Neural cell (in vitro differentiated cells): ENCODE data around the gene C10orf53. TPM values are rescaled to one million over a fixed set of nuclear protein-coding genes. Genes with fewer than 3 reads are reported as not detected.

Source experiments
- H2AFZ ChIP-seq: fragments of 200-600, 300-800 bp; sonication (generic), shearing (Covaris generic); 2 replicates; pipeline ENCODE4 v1.6.0; 2014; ENCODE audit warnings: low read depth, mild to moderate bottlenecking, antibody characterized with exemption, low read length, moderate library complexity
- H3F3A ChIP-seq: fragments of 200-600 bp; shearing (Covaris generic); 2 replicates; pipeline ENCODE4 v1.6.1; 2016; ENCODE audit warnings: mild to moderate bottlenecking, moderate library complexity, mixed read lengths, antibody characterized with exemption, low read length; ENCODE audit not compliant: insufficient read depth, poor library complexity, severe bottlenecking
- H3K27ac ChIP-seq: fragments of 200-600, 300-800 bp; sonication (generic), shearing (Covaris generic); 2 replicates; pipeline ENCODE4 v1.5.1; 2014; ENCODE audit warnings: mild to moderate bottlenecking, low read length, moderate library complexity
- H3K27me3 ChIP-seq: fragments of 300-800, 200-600 bp; sonication (generic), shearing (Covaris generic); 2 replicates; pipeline ENCODE4 v1.6.0; 2014; ENCODE audit warnings: mild to moderate bottlenecking, low read depth, low read length, moderate library complexity; ENCODE audit not compliant: insufficient read depth
- H3K36me3 ChIP-seq: fragments of 300-800, 200-600 bp; sonication (generic), shearing (Covaris generic); 2 replicates; pipeline ENCODE4 v1.5.1; 2014; ENCODE audit warnings: mild to moderate bottlenecking, antibody characterized with exemption, low read length, moderate library complexity; ENCODE audit not compliant: insufficient read depth
- H3K4me2 ChIP-seq: fragments of 300-800, 200-600 bp; sonication (generic), shearing (Covaris generic); 2 replicates; pipeline ENCODE4 v1.6.0; 2014; ENCODE audit warnings: mild to moderate bottlenecking, low read length
- H3K4me3 ChIP-seq: fragments of 300-800, 200-600 bp; sonication (generic), shearing (Covaris generic); 2 replicates; pipeline ENCODE4 v1.5.1; 2014; ENCODE audit warnings: mild to moderate bottlenecking, low read length, moderate library complexity
- H3K79me2 ChIP-seq: fragments of 200-600 bp; shearing (Covaris generic); replicated peaks from 2 replicates; pipeline ENCODE4 v1.6.0; 2014; ENCODE audit warnings: mild to moderate bottlenecking, low read length, moderate library complexity; ENCODE audit not compliant: insufficient read depth
- H3K9ac ChIP-seq: fragments of 300-800, 200-600 bp; sonication (generic), shearing (Covaris generic); 2 replicates; pipeline ENCODE4 v1.6.1; 2016; ENCODE audit warnings: mild to moderate bottlenecking, low read length, mixed read lengths
- H3K9me2 ChIP-seq: fragments of 200-600 bp; shearing (Covaris generic); 2 replicates; pipeline ENCODE4 v1.6.1; 2016; ENCODE audit warnings: mild to moderate bottlenecking, low read length, mixed read lengths; ENCODE audit not compliant: insufficient read depth
- H3K9me3 ChIP-seq: fragments of 200-600, 300-800 bp; sonication (generic), shearing (Covaris generic); 2 replicates; pipeline ENCODE4 v1.6.1; 2016; ENCODE audit warnings: mild to moderate bottlenecking, mixed run types, low read length, moderate library complexity, mixed read lengths
- H4K20me1 ChIP-seq: fragments of 200-600 bp; shearing (Covaris generic); 2 replicates; pipeline ENCODE4 v1.6.1; 2016; ENCODE audit warnings: mild to moderate bottlenecking, mixed run types; ENCODE audit not compliant: insufficient read depth
- EP300 ChIP-seq: fragments of 450-650 bp; conservative IDR thresholded peaks from 2 replicates; pipeline ENCODE4 v1.6.1; 2014; ENCODE audit warnings: antibody characterized with exemption, mild to moderate bottlenecking, moderate library complexity; ENCODE audit not compliant: poor library complexity, severe bottlenecking
- EZH2 ChIP-seq: fragments of 200-600, 300-800 bp; shearing (Covaris generic), sonication (generic); IDR thresholded peaks from 2 replicates; pipeline ENCODE4 v1.6.1; 2014; ENCODE audit warnings: antibody characterized with exemption, low read length, borderline replicate concordance, mild to moderate bottlenecking; ENCODE audit not compliant: insufficient read depth, poor library complexity, severe bottlenecking
- MXI1 ChIP-seq: fragments of 450-650 bp; conservative IDR thresholded peaks from 2 replicates; pipeline ENCODE4 v1.6.1; 2014; ENCODE audit warnings: antibody characterized with exemption, mild to moderate bottlenecking; ENCODE audit not compliant: poor library complexity, severe bottlenecking
- POLR2AphosphoS5 ChIP-seq: IDR thresholded peaks from 2 replicates; pipeline ENCODE4 v1.6.1; 2012
- RAD21 ChIP-seq: fragments of 450-650 bp; conservative IDR thresholded peaks from 2 replicates; pipeline ENCODE4 v1.6.1; 2014; ENCODE audit warnings: antibody characterized with exemption, mild to moderate bottlenecking, moderate library complexity
- SMC3 ChIP-seq: fragments of 450-650 bp; conservative IDR thresholded peaks from 2 replicates; pipeline ENCODE4 v1.6.1; 2014; ENCODE audit warnings: antibody characterized with exemption, mild to moderate bottlenecking, moderate library complexity; ENCODE audit not compliant: poor library complexity
- TAF1 ChIP-seq: IDR thresholded peaks from 2 replicates; pipeline ENCODE4 v1.6.1; 2012; ENCODE audit warnings: low read depth
- polyA plus RNA-seq: library from polyadenylated mRNA; depleted of rRNA; stranded (reverse); fragments of >200 nt; gene quantifications from 2 replicates; pipeline ENCODE4 v1.2.3, GENCODE V29; 2014
- TF ChIP-seq, protein P1 (sequence below): fragments of 450-650 bp; IDR thresholded peaks from 2 replicates; pipeline ENCODE4 v1.5.1; 2014; ENCODE audit warnings: antibody characterized with exemption, mild to moderate bottlenecking, moderate library complexity; ENCODE audit not compliant: poor library complexity, severe bottlenecking
- TF ChIP-seq, protein P2 (sequence below): IDR thresholded peaks from 2 replicates; pipeline ENCODE4 v1.6.1; 2012; ENCODE audit warnings: borderline replicate concordance

The C10orf53 gene
- polyA plus RNA-seq, 1 donor from 2014 or later, result not detected

GRCh38 chr10:49737474-49738201 lies 58.2 kb downstream of the C10orf53 start:
- H3F3A ChIP-seq, result no peaks in the 10 kb centered on the region
- no peaks in the 10 kb centered on the region for H3K27me3 ChIP-seq
- H2AFZ ChIP-seq, result no peak overlapping the region
- no peaks in the 10 kb centered on the region for H3K9me3 ChIP-seq
- no peaks in the 10 kb centered on the region for H4K20me1 ChIP-seq
- no peak for TF ChIP-seq TAF1
- TF ChIP-seq SMC3, result no peak
- no peak for TF ChIP-seq EZH2
- TF ChIP-seq, protein P1, sequence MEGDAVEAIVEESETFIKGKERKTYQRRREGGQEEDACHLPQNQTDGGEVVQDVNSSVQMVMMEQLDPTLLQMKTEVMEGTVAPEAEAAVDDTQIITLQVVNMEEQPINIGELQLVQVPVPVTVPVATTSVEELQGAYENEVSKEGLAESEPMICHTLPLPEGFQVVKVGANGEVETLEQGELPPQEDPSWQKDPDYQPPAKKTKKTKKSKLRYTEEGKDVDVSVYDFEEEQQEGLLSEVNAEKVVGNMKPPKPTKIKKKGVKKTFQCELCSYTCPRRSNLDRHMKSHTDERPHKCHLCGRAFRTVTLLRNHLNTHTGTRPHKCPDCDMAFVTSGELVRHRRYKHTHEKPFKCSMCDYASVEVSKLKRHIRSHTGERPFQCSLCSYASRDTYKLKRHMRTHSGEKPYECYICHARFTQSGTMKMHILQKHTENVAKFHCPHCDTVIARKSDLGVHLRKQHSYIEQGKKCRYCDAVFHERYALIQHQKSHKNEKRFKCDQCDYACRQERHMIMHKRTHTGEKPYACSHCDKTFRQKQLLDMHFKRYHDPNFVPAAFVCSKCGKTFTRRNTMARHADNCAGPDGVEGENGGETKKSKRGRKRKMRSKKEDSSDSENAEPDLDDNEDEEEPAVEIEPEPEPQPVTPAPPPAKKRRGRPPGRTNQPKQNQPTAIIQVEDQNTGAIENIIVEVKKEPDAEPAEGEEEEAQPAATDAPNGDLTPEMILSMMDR, result no peak
- TF ChIP-seq, protein P2, sequence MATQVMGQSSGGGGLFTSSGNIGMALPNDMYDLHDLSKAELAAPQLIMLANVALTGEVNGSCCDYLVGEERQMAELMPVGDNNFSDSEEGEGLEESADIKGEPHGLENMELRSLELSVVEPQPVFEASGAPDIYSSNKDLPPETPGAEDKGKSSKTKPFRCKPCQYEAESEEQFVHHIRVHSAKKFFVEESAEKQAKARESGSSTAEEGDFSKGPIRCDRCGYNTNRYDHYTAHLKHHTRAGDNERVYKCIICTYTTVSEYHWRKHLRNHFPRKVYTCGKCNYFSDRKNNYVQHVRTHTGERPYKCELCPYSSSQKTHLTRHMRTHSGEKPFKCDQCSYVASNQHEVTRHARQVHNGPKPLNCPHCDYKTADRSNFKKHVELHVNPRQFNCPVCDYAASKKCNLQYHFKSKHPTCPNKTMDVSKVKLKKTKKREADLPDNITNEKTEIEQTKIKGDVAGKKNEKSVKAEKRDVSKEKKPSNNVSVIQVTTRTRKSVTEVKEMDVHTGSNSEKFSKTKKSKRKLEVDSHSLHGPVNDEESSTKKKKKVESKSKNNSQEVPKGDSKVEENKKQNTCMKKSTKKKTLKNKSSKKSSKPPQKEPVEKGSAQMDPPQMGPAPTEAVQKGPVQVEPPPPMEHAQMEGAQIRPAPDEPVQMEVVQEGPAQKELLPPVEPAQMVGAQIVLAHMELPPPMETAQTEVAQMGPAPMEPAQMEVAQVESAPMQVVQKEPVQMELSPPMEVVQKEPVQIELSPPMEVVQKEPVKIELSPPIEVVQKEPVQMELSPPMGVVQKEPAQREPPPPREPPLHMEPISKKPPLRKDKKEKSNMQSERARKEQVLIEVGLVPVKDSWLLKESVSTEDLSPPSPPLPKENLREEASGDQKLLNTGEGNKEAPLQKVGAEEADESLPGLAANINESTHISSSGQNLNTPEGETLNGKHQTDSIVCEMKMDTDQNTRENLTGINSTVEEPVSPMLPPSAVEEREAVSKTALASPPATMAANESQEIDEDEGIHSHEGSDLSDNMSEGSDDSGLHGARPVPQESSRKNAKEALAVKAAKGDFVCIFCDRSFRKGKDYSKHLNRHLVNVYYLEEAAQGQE, result no peak
- no peak for TF ChIP-seq MXI1
- no peak for TF ChIP-seq EP300
- no peak for TF ChIP-seq RAD21
- TF ChIP-seq POLR2AphosphoS5, result no peak
- no peaks in the 10 kb centered on the region for H3K79me2 ChIP-seq
- H3K4me3 ChIP-seq, result no peak overlapping the region
- H3K27ac ChIP-seq, result no peak overlapping the region
- H3K9ac ChIP-seq, result no peak overlapping the region
- H3K36me3 ChIP-seq, result no peaks in the 10 kb centered on the region
- no peak overlapping the region for H3K4me2 ChIP-seq
- no peaks in the 10 kb centered on the region for H3K9me2 ChIP-seq

DNA sequence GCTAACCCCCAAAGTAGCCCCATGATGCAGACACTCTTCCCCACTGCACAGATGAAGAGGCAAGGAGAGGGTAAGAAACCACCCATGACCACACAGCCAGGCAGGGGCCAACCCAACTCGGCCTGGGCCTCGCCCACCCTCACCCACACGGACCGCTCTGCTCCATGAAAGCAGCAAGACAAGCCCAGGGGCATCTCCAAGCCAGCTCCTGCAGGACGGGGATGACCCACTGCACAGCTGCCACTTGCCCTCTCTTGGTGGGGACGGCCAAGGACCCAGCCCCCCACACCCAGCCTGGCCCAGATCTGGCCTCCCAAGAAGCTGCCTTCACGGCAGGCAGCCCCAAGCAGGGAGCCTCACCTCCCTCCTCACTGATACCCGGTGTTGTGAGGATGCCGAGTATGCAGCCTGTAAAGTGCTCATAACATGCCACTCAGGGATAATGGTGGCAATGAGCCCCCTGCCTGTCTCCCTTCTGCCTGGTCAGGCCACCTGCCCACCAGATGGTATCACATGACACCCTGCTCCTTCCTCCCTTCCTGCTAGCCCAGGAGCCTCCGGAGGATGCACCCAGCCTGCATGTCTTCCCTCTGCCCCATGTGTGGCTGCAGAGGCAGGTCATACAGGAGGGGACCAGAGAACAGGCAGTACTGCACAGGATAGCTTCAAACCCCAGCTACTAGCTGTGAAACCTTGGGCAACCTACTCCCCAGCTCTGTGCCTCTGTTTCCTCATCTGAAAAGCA lies 59.3 kb downstream of the C10orf53 start:
- Histone ChIP-seq H3K9me3 (no peaks in the 10 kb centered on the region), H3K79me2 (no peaks in the 10 kb centered on the region), H3K27me3 (no peaks in the 10 kb centered on the region), H3K4me2 (no peak overlapping the region), H3K9ac (no peak overlapping the region), H3K9me2 (no peaks in the 10 kb centered on the region), H3K27ac (no peak overlapping the region), H2AFZ (no peak overlapping the region), H3K36me3 (no peaks in the 10 kb centered on the region), H3K4me3 (no peak overlapping the region), H3F3A (no peaks in the 10 kb centered on the region), H4K20me1 (no peaks in the 10 kb centered on the region)
- TF ChIP-seq TAF1, result no peak
